Activated CD4-positive, alpha-beta T cell treated with anti-CD3 and anti-CD28 coated beads, Interleukin-2, amount 50 U/mL, for 4 hours (primary cell): ENCODE measurements around the gene CRYGN.

Source experiments
- DNase-seq, 2 experiments: peaks; one replicate each; pipeline ENCODE4 v3.0.0-alpha.2; 2020

Gene CRYGN

GRCh38 chr7:151437866-151438516 is 1.9 kb downstream of the CRYGN start:
- DNase-seq: no peak

GRCh38 chr7:151437159-151437553 is 2.8 kb downstream of the CRYGN start:
- DNase-seq: no peak

- DNase-seq: no peak
Observed at GRCh38 chr7:151436446-151437158, 3.3 kb downstream of the CRYGN start.

GRCh38 chr7:151435971-151436370 is 4.0 kb downstream of the CRYGN start:
- DNase-seq: no peak

- no peak for DNase-seq
Observed at GRCh38 chr7:151435103-151435916, 4.6 kb downstream of the CRYGN start.

GRCh38 chr7:151434549-151434948 is 5.4 kb downstream of the CRYGN start:
- DNase-seq: no peak

GRCh38 chr7:151433721-151434400 is 6.1 kb downstream of the CRYGN start:
- DNase-seq: no peak

- no peak for DNase-seq
Observed at GRCh38 chr7:151432658-151433521, 7.1 kb downstream of the CRYGN start.

GRCh38 chr7:151431768-151432311 is 8.1 kb downstream of the CRYGN start:
- DNase-seq: no peak

- DNase-seq: no peak
Observed at GRCh38 chr7:151431281-151431767, 8.6 kb downstream of the CRYGN start.

- no peak for DNase-seq
Observed at GRCh38 chr7:151430391-151431205, 9.3 kb downstream of the CRYGN start.

- peak in 1 of 2 experiments; percentile 33 for DNase-seq
Observed at GRCh38 chr7:151429560-151430331, 10.2 kb downstream of the CRYGN start.

GRCh38 chr7:151429237-151429559 is 10.7 kb downstream of the CRYGN start:
- DNase-seq: no peak

- DNase-seq: no peak
Observed at GRCh38 chr7:151428378-151429236, 11.3 kb downstream of the CRYGN start.

- no peak for DNase-seq
Observed at GRCh38 chr7:151427705-151428377, 12.1 kb downstream of the CRYGN start.

- DNase-seq: no peak
Observed at GRCh38 chr7:151426904-151427704, 12.8 kb downstream of the CRYGN start.

GRCh38 chr7:151426441-151426903 is 13.5 kb downstream of the CRYGN start:
- no peak for DNase-seq
